HG02759 (cell line): ENCODE results near the gene TSPEAR.

ENCODE experiments used
- ATAC-seq: cut with Tn5 transposase; IDR thresholded peaks from one replicate; pipeline ENCODE4 v1.9.1; 2021; ENCODE audit warnings: mild to moderate bottlenecking, moderate library complexity; ENCODE audit not compliant: unreplicated experiment

Gene TSPEAR

DNA sequence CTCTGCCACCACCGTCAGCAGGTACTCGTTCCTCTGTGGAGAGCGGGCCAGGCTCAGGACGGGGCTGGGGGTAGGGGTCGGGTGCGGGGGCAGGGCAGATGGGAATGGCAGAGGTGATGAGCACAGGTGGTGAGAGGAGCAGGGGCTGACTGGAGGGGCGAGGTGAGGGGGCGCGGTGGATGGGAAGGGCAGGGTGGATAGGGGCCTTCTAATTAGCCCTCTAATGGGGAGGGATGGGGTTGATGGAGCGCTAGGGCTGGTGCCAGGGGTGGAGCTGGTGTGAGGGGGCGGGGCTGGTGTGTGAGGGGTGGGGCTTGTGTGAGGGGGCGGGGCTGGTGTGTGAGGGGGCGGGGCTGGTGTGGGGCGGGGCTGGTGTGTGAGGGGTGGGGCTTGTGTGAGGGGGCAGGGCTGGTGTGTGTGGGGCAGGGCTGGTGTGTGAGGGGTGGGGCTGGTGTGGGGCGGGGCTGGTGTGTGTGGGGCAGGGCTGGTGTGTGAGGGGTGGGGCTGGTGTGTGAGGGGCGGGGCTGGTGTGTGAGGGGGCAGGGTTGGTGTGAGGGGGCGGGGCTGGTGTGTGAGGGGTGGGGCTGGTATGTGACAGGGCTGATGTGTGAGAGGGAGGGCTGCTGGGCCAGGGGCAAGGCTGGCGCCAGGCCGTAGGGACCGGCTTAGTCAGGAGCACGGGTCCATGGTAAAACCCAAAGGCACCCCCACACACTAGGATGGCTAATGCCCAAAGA is 177.3 kb downstream of the TSPEAR start:
- no peak for ATAC-seq

DNA sequence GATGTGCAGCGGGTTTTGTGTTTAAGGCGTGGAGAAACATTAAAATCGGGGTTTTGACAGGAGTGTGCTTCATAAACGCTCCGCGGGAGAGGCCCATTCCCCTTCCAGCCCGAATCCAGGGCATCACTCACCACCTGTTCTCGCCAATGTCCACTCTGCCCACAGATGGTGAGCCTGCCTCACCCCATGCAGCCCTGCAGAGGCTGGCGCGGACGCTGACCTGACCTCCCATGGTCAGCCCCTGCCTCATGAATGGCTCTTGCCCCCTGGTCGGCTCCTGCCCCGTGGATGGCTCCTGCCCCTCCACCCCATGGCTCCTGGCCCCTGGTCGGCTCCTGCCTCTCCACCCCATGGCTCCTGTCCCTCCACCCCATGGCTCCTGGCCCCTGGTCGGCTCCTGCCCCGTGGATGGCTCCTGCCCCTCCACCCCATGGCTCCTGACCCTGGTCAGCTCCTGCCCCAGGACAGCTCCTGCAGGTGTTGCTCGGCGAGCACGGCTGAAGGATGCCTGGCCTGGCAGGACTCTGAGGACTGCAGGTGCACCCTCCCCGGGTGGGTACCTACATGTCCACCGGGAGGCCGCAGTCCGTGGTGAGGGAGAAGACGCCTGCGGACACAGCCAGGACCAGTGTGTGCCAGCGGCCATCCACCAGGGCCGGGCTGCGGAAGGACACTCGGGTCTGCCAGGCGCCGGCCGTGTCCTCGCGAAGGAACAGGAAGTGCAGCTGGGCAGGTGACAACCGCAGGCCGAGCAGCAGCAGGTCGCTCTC is 178.1 kb downstream of the TSPEAR start:
- no peak for ATAC-seq

DNA sequence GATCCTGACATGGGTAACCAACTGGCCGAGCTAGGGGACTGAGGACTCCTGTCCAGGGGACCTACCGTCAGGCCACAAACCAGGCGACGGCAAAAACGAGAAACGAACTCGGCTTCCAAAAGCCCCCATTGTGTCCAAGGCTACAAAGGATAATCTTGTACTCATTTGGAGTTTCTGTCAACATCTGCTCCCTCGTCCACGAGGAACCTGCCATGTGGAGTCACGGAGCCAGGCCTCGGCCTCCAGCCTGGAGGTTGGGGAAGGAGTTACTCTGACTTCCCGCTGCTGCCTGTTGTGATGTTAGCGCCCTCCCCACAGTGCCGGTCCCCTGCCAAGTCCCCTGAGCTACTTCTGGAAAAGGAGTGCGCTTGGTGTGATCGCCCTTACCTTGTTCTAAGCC is 178.7 kb downstream of the TSPEAR start:
- ATAC-seq = no peak

DNA sequence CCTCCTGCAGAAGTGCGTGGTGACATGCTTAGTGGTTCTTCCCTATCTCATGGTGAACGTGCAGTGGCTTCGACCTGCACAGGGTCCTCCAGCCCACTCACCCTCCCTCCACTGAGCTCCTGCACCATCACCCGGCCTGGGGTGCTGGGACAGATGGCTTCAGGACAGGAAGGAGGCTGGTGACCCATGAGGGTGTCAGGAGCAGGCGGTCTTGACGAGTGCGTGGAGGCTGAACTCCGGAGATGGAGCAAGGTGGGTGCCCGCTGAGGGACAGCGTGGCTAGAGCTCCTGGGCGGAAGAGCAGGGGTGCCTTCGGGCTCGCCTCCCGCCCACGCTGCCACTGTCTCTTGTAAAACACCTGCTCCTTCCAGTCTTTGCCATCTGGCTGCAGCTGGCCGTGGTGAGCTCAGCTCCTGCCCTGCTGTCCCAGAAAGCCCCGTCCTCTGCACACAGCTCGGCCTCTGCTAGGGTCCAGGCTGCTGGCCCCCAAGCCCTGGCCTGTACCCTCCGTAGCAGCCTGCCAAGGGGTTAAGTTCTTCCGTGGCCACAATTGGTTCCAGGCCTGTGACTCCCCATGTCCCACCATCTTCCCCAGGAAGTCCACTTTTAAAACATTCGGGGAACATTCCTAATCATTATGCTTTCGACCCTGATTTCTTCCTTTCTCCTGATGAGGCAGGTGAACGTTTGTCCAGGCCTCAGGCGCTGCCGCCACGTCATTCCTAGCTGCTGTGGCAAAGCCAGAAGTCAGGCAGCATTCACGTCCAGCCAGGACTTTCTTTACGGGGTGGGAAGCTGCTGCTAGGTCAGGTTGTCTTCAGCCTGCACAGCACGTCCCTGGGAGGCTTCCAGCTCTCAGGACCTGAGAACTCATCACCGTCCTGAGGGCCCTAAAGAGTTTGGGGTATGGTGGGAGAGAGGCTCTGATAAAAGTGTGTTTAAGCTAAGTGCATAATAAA is 179.5 kb downstream of the TSPEAR start:
- ATAC-seq = no peak

DNA sequence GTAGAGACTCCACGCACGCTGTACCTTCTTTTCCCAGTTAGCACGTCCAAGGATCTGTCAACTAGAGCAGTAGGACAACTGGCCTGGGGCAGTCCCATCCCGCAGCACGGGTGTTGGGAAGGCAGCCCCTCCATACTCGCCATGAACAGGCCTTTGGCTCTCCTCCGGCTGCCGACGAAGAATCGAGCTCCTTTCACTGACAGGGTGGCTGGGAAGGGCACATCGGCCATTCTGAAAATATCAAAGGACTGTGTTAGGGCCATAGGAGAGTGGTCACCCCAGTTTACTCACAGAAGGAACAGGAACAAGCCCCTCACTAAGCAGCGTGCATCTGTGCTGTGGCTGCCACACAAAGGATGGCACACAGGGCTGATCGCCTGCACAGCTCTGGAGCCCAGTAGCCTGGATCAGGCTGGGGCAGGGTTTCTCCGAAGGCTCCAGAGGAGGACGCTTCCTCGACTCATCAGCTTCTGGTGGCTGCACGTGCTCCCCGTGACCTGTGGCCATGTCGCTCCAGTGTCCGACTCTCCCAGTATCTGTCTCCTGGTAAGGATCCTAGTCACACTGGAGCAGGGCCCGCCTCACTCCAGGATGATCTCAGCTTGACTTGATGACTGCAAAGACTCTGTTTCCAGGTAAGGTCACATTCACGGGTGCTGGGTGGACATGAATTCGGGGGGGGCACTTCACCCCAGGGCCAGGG is 180.3 kb downstream of the TSPEAR start:
- ATAC-seq = no peak

DNA sequence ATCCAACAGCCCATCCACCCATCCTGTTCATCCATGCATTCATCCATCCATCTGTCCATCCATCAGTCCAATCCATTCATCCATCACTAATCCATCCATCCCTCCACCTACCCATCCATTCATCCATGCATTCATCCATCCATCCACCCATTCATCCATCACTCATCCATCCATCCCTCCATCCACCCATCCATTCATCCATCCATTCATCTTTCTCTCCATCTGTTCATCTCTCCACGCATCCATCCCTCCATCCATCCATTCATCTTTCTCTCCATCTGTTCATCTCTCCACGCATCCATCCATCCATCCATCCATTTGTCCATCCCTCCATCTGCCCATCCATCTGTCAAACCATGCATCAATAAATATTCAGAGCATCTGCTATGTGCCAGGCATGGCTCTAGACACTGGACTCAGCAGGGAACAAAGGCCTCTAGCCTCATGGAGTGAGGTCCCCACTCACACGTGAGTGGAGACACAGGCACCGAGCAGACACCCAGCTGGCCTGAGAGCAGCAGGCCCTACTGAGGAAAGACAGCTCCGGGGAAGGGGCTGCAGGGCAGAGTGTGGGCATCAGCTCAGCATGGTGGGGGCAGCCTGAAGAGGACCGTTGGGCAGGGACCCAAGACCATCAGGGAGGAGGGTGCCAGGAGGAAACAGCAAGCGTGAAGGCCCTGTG is 181.0 kb downstream of the TSPEAR start:
- no peak for ATAC-seq

DNA sequence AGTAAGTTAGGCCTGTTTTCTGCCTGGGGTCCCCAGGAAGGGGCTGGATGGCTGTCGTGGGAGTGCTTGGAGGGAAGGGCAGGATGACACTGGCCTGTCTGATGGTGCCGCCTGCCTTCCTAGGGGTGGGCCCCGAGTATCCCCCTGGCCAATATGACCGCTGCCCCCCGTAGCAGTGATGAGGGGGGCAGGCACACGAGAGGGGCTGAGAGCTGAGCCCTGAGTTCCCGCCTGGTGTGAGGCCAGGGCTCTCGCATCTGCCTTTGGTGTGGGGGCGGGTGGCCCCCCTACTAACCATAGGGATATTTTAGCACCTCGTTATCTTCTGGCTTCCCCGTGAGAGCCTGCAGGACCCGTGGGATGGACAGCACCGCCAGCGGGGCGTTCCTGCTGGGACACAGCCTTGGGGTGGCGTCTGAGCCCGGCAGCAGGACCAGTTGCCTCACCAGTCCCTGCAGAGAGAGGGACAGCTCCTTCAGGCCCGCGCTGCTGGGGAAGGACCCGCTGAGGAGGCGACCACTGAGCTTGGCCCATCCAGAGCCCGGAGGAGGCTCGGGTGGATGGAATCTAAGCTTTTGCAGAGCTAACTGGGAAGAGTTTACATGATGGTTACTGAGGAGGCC is 181.8 kb downstream of the TSPEAR start:
- ATAC-seq = no peak

DNA sequence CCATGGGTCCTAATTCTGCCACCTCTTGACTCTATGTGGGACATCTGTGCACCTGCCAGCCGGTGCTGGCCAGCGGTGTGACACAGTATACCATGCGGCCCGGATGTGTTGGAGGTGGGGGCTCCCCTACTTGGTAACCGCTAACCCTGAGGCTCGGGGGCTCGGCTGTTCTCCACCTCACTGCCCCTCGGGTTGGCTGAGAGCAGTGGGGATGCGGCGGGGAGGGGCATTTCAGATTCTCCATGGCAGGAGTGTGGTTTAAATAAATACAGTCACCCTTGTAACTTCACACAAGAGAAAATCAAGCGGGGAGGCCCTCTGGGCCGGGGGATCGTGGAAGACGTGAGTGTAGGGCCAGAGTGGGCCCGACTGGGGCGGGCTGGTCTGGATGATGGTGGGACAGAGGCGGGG is 182.4 kb downstream of the TSPEAR start:
- no peak for ATAC-seq

DNA sequence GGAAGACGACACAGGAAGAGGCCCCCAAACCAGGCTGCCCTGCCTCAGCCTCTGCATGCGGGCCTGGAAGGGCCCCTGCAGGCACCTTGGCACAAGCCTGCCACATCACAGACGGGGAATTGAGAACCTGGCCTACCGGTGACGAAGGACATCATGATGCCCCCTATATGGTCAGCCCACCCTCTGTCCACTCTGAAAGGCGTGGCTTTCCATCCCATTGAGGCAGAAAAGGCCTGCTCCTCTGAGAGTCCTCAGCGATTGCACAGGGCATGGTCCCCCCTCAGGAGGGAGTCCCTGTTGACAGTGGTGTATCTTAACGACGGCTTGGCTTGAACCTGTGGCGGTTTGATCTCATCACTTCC is 182.8 kb downstream of the TSPEAR start:
- no peak for ATAC-seq

DNA sequence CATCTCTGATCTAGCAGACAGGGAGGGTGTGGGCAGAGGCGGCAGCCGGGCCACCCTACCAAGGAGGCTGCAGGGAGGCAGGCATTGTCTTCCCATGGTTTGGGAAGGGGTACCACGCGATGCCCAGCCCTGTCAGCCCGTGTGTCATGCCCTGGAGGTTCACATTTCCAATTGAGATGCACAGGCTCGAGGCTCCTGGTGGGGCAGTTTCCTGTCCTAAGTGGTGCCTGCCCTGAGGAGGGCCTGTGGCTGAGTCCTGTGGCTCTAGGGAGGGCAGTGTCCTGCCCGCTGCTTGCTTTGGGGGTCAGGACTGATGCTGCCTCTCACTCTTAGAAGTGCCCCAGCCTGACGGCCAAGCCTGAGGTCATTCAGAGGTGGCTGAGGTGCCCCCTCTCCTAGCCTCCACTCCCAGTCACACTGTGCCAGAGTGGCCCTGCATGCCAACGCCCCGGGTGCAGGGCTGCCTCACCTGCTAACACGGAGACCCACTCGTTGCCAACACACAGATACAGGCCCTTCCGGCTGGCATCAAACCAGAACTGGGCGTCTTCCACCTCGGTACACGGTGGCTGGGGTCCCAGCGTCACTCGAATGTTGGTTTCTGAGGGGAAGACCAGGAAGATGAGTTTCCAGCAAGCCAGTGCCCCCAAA is 183.3 kb downstream of the TSPEAR start:
- ATAC-seq = no peak

DNA sequence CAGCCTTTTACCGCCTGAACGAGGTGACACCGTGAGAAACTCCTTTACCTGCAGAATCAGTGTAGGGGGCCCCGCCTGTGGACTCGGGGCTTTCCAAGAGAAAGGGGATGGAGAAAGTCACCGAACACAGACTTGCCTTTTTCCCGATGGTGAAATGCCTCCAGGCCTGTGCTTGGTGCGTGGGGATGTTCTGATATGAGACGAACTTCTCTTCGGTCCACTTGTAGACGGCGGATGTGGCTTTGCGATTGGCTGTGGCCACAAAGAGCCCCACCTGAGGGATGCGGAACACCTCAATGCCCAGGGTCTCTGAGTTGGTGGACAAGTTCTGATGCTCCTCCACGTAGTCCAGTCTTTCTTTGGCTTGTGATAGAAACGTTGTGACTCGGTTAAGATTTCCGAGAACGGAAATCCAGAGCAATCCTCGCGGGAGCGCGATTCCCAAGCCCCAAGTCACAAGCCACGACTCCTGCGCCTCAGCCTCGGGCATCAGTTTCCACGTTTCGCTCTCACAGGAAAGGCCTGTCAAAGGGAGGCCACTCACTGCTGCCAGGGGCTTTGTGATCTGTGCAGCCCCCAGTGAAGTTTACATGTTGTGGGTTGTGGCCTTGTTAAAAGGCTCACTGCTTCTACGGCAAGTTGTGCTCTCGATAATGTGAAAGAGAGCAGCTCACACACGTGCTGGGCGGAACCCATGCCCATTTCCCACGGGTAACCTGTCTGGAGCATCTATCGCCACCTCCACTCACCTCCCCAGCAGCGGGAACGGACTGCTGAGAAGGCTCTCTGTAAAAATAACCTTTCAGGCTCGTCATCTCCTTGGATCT is 184.0 kb downstream of the TSPEAR start:
- ATAC-seq = no peak

DNA sequence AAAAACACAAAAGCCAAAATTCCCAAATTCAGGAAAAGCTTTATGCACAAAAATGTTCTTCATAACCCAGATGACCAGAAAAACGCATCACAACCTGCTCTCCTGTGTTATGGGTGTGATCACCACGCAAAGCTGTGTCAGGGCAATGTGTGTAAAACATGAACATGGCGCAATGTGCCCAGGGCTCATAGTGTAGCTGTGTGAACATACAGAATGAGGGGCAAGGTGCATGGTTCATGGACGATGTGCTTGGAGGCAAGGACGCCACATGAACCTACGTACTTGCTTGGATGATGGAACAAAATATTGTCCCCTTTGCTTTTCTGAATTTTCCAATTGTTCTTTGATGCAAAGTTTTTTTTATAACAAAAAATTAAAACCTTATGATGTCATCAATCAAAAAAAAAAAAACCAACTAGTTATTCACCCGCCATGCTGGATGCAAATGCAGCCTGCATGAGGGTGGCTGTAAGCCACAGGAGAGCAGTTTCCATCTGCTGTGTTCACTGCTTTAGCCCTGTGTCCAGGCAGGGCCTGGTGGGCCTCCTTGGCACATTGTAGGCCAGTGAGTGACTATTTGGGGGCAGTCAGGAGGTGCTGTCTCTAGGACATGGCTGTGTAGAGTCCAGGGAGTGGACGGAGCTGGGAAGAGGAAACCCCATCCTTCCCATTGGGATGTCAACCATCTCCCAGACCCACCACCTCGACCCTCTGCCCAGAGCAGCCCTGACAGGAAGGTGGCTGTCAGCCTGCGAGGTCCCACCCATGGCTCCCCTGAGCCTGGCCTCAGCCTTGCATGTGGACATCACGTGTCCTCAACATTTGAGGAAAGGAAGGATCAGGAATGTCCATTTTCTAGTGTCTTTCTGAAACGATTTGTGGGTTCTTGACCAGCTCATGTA is 185.0 kb downstream of the TSPEAR start:
- no peak for ATAC-seq

DNA sequence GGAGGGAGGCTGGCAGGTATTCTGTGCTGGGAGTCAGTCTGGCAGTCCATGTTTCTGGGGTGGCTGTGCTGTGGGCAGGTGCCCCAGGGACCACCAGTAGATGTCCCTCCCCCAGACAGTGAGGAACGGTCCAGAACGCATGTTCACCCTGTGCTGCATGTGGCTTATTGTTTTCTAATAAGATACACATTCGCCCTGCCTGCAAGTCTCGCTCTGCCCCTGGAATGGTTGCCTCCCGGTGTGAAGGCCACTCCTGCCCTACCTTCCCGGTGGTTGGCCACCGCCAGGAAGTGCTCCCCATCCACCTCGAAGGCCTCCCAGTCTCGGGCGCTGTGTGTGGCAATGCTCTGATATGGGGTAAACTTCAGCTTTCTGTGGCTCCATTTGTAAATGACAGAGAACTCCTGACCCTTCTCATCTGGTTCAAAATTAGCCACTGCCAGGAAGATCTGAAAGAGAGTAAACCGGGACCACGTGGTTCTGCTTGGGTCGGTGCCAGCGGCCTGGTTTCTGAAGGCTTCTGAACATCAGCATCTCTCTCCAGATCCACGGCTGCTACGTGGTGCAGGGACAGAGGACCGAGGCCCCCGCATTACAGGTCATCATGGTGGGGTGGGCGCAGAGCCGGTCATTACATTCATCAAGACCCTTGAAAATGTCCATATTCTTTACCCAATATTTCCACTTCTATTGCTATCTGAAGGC is 185.8 kb downstream of the TSPEAR start:
- no peak for ATAC-seq

DNA sequence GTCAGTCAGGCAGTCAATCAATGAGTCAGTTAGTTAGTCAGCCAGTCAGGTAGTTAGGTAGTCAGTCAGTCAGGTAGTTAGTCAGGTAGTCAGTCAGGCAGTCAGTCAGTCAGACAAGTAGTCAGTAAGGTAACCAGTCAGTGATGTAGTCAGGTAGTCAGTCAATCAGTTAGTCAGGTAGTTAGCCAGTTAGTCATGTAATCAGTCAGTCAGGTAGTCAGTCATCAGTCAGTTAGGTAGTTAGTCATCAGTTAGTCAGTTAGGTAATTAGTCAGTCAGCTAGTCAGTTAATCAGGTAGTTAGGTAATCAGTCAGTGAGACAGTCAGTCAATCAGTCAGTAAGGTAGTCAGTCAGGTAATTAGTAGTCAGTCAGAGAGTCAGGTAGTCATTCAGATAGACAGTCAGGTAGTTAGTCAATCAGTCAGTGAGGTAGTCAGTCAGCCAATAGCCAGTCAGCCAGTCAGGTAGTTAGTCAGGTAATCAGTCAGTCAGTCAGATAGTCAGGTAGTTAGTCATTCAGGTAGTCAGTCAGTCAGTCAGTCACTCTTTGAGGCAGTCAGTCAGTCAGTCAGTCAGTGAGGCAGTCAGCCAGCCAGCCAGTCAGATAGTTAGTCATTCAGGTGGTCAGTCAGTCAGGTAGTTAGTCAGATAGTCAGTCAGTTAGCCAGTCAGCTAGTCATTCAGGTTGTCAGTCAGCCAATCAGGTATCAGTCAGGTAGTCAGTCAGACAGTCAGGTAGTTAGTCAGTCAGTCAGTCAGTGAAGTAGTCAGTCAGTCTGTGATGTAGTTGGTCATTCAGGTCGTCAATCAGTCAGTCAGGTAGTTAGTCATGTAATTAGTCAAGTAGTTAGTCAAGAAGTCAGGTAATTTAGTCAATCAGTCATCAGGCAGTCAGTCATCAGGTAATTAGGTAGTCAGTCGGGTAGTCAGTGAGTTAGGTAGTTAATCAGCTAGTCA is 186.7 kb downstream of the TSPEAR start:
- ATAC-seq = no peak

DNA sequence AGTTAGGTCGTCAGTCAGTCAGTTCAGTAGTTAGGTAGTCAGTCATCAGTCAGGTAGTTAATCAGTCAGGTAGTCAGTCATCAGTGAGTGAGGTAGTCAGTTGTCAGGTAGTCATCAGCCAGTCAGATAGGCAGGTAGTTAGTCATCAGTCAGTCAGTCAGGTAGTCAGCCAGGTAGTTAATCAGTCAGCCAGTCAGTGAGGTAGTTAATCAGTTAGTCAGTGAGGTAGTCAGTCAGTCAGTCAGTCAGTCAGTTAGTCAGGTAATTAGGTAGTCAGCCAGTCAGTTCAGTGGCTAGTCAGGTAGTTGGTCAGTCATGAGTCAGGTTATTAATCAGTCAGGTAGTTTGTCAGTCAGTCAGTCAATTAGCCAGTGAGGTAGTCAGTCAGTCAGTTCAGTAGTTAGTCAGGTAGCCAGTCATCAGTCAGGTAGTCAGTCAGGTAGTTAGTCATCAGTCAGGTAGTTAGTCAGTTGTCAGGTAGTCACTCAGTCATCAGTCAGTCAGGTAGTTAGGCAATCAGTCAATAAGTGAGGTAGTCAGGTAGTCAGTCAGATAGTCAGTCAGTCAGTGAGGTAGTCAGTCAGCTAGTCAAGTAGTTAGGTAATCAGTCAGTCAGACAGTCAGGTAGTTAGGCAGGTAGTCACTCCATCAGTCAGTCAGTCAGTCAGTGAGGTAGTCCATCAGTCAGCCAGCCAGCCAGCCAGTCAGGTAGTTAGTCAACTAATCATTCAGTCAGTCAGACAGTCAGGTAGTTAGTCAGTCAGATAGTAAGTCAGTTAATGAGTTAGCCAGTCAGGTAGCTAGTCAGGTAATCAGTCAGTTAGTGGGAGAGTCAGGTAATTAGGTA is 187.6 kb downstream of the TSPEAR start:
- ATAC-seq = no peak
